ENCODE data around the gene RHOJ. TPM values are rescaled to one million over a fixed set of nuclear protein-coding genes. Genes with fewer than 3 reads are reported as not detected.

The RHOJ gene
- total and polyA plus RNA-seq, 2 of the 13 experiments (the other 11 are each of a cell fraction or from before 2014, with no cell fraction given), result 0.22 to 1.3 TPM

DNA sequence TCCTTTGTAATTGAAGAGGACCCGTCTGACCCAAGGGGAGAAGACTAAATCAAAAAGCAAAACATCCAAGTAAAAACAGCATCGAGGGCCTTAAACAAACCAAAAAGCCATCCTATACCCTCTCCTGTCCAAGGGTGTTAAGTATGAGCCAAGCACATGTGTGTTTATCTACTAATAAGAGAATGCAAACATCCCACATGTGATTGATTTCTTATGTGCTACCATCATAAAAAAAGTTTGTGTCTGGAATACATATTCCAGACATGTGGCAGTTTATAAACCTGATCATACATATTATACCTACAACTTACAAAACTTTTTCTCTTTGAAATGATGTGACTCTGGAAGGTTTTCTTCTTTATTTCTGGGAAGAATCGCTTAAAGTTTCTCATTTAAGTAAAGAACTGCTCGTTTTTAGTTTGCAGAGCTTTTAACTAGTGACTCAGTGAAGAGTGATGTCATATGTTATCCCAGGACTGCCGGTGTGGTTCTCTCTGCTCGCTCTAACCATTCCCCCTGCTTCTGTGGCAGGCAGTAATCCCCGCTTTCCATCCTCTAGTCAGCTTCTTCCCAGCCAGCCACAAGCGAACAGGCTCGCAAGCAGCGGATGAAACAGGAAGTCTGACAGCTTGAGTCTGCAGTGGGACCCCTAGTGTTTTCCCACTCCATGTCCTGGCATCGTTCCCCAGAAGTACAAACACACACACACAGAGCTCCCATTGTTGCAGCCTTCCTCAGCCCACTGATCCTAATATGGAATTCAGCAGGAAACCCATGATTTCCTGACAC, 431 bp upstream of the RHOJ start (continued):
- TF ChIP-seq HMGXB4 (CRISPR knock-in tag; IDR thresholded peaks at IDR 0.05; ENCODE audit: borderline replicate concordance in 1 of 2, low read depth in 1 of 2) (peak; percentile 52 to 67; a peak in 1 of 4 replicates), SP5 (CRISPR knock-in tag; IDR thresholded peaks at IDR 0.05; ENCODE audit: borderline replicate concordance, low read depth) (no peak), ZNF746 (CRISPR knock-in tag; IDR thresholded peaks at IDR 0.05) (no peak), ZNF660 (CRISPR knock-in tag; IDR thresholded peaks at IDR 0.05; ENCODE audit: borderline replicate concordance, low read depth) (no peak), JUNB (CRISPR knock-in tag; IDR thresholded peaks at IDR 0.05; ENCODE audit: borderline replicate concordance) (no peak), MNT (IDR thresholded peaks at IDR 0.05) (peak; percentile 52), ZNF468 (CRISPR knock-in tag; IDR thresholded peaks at IDR 0.05) (no peak), TMF1 (CRISPR knock-in tag; IDR thresholded peaks at IDR 0.05; ENCODE audit: low read depth) (no peak), TRIM24 (CRISPR knock-in tag; IDR thresholded peaks at IDR 0.05) (no peak), TARDBP (CRISPR knock-in tag; IDR thresholded peaks at IDR 0.05) (no peak; the same call in 1 of the 2 replicates)
- TF ChIP-seq, protein P1, sequence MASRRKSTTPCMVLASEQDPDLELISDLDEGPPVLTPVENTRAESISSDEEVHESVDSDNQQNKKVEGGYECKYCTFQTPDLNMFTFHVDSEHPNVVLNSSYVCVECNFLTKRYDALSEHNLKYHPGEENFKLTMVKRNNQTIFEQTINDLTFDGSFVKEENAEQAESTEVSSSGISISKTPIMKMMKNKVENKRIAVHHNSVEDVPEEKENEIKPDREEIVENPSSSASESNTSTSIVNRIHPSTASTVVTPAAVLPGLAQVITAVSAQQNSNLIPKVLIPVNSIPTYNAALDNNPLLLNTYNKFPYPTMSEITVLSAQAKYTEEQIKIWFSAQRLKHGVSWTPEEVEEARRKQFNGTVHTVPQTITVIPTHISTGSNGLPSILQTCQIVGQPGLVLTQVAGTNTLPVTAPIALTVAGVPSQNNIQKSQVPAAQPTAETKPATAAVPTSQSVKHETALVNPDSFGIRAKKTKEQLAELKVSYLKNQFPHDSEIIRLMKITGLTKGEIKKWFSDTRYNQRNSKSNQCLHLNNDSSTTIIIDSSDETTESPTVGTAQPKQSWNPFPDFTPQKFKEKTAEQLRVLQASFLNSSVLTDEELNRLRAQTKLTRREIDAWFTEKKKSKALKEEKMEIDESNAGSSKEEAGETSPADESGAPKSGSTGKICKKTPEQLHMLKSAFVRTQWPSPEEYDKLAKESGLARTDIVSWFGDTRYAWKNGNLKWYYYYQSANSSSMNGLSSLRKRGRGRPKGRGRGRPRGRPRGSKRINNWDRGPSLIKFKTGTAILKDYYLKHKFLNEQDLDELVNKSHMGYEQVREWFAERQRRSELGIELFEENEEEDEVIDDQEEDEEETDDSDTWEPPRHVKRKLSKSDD (CRISPR knock-in tag; IDR thresholded peaks at IDR 0.05; ENCODE audit: low read depth), result no peak
